GM21381 (cell line): ENCODE results near the gene NFYA.

Source experiments
- ATAC-seq: cut with Tn5 transposase; IDR thresholded peaks from one replicate; pipeline ENCODE4 v1.9.1; 2021; ENCODE audit warnings: mild to moderate bottlenecking, moderate library complexity; ENCODE audit not compliant: unreplicated experiment

NFYA gene

GRCh38 chr6:41072836-41073202 lies at the start of gene NFYA:
Gene NFYA (plus strand): TSS chr6:41072974. CDS start chr6:41079090, 6,116 bp downstream.
- ATAC-seq: peak; percentile 56

DNA sequence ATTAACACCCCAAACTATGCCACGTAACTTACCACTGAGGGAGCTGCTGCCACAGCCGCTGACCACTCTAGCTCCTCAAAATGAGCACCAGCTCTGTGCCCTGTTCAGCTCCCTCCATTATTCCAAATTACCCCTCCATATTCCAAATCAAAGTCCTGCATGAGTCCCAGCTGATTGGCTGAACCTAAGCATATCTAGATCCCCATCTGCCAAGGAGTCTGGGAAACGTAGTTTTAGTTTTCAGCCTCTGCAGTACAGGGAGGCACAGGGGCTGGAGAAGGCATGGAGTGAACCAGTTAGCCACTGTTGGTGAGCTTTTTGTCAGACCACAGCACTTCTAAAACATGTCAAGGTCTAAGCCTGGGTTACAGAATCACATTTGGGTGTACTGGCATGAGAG lies 49.7 kb upstream of the NFYA start:
- no peak for ATAC-seq

DNA sequence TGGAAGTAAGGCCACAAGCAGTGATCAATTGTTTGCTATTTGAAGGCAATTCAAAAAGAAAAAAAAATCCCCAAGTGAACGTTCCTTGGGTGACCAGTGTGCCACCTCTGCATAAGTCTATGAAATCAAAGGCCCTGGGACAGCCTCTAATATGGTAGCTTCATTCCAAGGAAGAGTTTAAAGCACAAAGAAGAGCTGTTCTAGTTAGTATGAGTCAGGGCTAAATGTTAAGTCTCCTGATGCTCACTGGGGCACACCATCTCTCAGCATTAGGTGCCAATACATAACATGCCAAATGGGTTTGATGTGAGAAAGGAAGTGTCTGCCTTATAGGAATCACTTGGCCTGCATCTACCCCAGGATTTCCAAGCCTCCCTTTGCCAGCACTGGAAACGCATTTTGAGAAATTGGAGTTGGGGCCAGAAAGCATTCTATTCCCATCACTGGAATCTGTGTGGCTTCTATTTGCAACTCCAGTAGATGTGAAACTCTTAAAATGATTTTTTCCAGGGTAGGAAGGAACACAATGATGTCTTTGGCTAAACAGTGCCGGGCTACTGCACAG lies 46.7 kb upstream of the NFYA start:
- ATAC-seq: no peak

- no peak for ATAC-seq
Observed at GRCh38 chr6:41027241-41027640, 45.5 kb upstream of the NFYA start.

DNA sequence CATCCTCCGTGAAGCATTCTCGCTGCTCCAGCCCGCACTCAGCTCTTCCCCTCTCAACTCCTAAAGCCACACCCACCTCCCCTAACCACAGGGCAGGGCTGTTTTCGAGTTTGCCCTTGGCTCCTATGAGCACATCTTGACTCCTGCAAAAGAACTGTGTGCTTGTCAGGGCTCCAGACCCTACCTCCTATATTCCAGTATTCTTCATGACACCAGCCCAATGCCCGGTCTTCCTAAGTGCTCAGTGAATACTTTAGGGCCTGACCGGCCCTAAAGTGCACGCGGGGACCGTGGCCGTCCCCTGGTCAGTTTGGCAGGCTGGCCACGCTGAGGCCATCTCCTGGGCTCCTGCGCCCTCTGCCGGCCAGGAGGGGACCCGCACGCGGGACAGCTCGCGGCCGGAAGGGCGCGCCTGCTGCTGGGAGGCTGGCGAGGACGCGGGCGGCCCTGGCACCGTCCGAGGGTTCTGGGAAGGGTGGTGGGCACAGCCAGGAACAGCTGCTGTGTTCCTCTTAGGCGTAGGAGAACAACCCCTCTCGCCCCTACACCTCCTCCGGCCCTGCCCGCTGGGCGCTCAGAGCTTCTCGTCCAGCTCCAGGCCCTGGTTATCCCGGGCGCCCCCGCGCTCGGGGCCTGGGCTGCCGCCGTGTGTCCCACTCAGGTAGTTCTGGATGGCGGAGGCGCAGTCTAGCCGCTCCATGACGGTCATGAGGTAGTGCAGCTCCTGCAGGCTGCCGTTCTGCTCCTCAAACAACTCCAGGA lies 44.8 kb upstream of the NFYA start:
- peak; percentile 84 for ATAC-seq

GRCh38 chr6:41028561-41029412 lies 44.0 kb upstream of the NFYA start:
- ATAC-seq: peak; percentile 35

DNA sequence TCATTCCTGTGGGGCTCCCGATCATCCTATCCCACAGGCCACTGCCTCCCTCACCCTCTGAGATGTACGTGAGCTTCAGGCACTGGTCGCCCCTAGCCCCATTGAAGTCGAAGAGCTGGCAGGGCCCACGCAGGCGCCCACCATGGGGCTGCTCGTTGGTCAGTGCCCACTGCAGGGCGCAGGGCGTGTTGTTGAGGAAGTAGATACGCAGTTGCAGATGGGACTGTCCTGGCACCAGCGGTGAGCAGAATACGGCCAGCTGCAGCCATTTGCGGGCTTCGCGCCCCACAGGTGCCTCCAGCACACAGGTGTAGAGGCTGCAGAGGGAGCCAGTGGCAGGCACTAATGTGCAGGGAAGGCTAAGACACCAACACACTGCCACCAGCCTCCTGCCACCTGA lies 39.9 kb upstream of the NFYA start:
- ATAC-seq: no peak

DNA sequence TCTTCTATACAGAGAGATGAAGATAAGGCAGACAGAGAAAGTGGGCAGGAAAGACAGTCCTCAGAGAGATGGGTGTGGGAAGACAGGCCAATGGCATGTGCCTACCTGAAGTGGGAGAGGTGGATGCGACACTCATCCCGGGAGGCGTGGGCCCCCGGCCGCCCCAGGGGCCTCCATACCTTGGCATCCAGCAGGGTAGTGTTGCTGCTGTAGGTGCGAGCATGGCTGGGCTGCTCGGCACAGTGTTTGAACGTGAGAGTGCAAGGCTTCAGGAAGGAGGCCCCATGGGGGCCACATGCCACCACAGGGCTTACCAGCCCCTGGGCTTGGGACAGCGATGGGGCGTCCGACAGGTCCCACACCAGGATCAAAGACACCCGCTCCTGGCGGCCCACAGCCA lies 39.0 kb upstream of the NFYA start:
- no peak for ATAC-seq

DNA sequence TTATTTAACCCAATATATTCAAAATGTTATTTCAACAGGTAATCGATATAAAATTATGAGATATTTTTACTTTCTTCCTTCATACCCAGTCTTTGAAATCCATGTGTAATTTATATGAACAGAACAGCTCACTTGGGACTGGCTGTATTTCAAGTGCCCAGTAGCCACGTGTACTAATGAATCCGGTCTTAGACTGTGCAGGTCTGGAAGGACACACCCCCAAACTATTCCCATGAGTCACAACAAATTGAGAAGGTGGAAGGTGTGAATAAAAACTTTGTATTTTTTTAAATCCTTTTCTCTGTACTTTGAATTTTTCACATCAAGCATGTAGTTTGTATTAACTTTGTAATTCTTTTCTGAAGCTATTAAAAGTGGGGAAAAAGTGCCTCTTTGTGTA lies 36.6 kb upstream of the NFYA start:
- ATAC-seq: no peak

DNA sequence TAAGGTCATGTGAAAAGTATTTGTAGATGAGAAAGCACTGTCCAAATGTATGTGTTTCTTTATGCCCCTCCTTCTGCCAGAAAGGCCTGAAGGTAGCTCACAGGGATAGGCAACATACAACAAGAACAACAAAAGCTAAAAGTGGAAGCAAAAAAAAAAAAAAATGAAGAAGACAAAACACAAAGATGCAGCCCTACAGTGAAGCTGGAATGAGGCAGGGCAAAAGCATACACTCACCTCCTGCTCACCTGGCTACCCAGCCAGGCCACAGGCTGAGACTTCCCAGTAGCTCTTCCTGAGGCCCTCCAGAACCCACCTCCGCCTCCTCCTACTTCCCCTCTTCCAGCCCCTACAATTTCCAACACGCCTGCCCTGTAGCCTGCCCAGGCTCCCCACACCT lies 36.2 kb upstream of the NFYA start:
- ATAC-seq: no peak

GRCh38 chr6:41037107-41037900 lies 35.5 kb upstream of the NFYA start:
- no peak for ATAC-seq

- ATAC-seq: no peak
Observed at GRCh38 chr6:41038205-41038604, 34.6 kb upstream of the NFYA start.

DNA sequence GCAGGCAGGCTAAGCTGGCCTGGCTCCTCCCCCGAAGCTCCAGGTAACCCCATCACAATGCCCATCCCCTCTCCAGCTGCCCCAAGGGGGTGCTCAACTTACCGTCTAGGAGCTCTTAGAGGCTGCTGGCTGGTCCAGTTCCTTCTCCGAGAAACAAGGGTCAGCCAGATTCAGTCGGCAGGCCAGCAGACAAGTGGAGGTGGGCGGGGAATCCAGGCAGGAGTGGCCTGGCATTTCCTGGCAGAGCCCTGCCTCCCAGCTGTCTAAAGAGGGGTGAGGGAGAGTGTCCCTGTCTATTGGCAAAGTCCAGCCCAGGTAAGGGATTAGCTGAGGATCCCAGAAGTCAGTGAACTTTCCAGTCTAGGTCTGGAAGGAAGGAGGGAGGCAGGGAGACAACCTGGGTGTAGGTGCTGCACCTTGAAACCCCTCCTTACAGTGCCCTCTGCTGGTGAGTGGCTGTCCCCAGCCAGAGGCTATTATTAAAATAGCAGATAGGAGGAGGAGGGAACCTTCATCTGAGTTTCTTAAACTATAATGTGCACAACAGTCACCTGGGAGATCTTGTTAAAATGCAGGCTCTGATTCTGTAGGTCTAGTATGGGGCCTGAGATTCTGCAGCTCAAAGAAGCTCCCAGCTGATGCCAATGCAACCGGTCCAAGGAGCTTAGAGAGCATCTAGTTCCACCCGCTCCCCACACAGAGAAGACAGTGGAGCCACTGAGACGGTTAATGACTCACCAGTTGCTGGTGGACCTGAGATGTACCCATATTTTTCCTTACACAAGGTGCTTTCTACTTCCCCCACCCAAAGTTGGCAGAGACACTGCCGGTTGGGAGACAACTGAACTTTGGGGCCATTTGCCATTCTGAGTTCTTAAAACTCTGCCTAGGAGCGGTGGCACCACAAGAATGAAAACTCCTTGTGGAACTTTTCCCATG lies 33.4 kb upstream of the NFYA start, which contains the start of gene UNC5CL:
TSS of gene UNC5CL (minus strand) at position 162 of the 939 bp plus-strand sequence. CDS start 4,147 bp downstream, outside the sequence.
- no peak for ATAC-seq

- ATAC-seq: no peak
Observed at GRCh38 chr6:41040101-41040939, 32.5 kb upstream of the NFYA start.

DNA sequence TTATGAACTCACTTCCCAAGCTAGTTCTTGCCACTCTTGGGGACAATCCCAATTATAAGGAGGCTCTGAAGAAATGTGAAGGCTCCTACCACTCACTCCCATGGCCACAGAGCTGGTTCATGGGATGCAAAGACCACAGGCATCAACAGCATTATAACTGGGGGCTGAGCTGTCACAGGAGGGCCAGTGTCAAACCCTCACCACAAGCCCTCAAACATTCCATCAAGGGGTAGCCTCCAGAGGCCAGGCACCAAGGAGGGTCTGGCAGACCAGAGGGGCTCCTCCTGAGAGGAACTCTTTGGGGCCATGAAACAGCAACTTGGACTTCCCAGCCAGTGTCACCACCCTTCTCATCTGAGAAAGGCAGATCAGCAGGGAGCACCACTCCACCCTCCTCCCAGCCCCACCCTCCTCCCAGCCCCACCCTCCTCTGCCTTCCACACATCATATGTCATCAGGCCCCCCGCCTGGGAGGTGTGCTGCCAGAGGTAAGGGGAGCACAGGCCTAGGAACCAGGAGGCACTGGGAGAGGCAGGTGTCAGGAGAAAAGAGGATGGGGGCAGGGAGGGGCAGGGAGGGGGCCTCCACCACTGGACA lies 31.7 kb upstream of the NFYA start:
- no peak for ATAC-seq

DNA sequence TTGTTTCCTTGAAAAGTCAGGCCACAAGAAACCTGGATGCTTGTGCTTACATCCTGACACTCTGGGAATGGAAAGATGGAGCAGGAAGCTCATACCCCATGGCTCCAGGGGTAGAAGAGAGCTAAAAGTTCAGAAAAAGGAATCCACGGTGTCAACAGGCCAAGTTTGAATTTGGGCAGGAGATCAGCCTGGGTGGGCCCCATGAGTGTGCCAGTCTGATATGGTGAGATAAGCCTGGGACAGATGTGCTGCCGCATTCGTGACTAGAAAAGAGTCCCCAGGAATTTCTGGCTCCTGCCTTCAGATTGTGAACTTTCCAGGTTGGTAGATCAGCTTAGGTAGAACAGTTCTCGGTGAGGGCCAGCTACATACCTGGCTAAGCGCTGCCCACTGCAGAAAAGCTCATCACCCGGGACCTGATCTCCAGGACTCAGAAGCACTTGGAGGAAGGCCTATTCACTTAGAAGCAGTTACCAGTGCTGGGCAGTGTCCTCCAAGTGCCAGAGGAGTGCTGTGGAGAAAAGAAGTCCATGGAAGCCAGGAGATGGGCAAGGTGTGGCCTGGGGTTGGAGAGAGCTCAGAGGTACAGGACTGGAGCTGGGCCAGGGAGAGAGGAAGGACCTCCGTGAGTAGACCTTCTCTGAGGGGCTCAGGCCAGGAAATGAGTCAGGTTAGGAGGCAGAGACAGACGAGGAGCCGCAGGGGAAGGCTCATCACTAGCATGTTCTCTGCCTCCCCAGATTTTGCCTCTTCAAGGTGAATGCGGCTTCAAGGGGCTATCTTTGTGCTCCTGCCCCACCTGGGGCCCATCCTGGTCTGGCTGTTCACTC lies 30.3 kb upstream of the NFYA start, which contains the start of gene TSPO2:
TSS of gene TSPO2 (plus strand) at position 242 of the 830 bp plus-strand sequence. CDS start at position 761, 519 bp downstream.
- ATAC-seq: no peak

- no peak for ATAC-seq
Observed at GRCh38 chr6:41043151-41043550, 29.6 kb upstream of the NFYA start.

DNA sequence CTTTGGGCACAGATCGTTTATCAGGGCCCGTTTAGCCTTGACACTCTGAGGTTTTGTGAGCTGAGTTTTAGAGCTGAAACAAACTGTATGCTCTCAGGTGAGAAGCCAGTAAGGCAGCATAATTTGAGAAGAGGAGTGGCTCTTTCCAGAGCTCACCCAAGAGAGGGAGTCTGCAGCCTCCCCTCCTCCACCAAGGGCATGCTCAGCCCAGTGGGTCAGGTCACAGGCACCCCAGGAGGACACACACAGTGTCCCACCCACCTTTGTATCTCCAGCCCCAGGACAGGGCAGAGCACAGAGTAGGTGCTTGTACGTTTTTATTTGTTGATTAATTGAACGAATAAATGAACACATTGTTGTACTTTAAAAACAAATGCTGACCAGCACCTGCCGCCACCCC lies 27.1 kb upstream of the NFYA start:
- ATAC-seq: no peak
